ENCODE measurements around the gene STIP1. TPM values are rescaled to one million over a fixed set of nuclear protein-coding genes. Genes with fewer than 3 reads are reported as not detected.
A peak's percentile ranks its signal among the peaks of the same experiment; 100 is the strongest.

The STIP1 gene
- total and polyA plus RNA-seq, 10 of the 15 experiments (the other 5 are each of a cell fraction or from before 2014, with no cell fraction given): 25.2 to 291 (median 191) TPM

GRCh38 chr11:64229744-64230170 lies 43.8 kb downstream of the STIP1 start:
- Histone ChIP-seq H2AFZ (ENCODE audit: control insufficient read depth, low read depth, low read length) (peak overlapping the region; percentile 94; the same call in 1 of the 2 replicates), H3K79me2 (ENCODE audit: control insufficient read depth, insufficient read depth, low read length) (peaks cover 36% of the 10 kb centered on the region), H3K9me3 (replicated peaks; ENCODE audit: control insufficient read depth, insufficient read depth, low read length) (no peaks in the 10 kb centered on the region), H3K4me3 (peak overlapping the region; percentile 95), H3K36me3 (ENCODE audit: control insufficient read depth in 2 of 2, insufficient read depth in 2 of 2, low read length in 1 of 2) (no peaks in the 10 kb centered on the region), H3K4me2 (ENCODE audit: control insufficient read depth, insufficient read depth) (peak overlapping the region; percentile 98), H3K4me1 (ENCODE audit: control insufficient read depth, insufficient read depth, low read length) (peaks cover 33% of the 10 kb centered on the region), H3K27me3 (replicated peaks in 1 of 2; ENCODE audit: control insufficient read depth in 2 of 2, insufficient read depth in 2 of 2, low read length in 1 of 2) (no peaks in the 10 kb centered on the region), H3K9ac (ENCODE audit: control insufficient read depth, insufficient read depth, low read length) (peak overlapping the region; percentile 79), H4K20me1 (ENCODE audit: control insufficient read depth, insufficient read depth) (no peaks in the 10 kb centered on the region), H3K27ac (ENCODE audit: control insufficient read depth, insufficient read depth) (peak overlapping the region; percentile 86)
- TF ChIP-seq HSF1 (IDR thresholded peaks at IDR 0.05; ENCODE audit: low read depth, low read length): no peak
- TF ChIP-seq EZH2 (IDR thresholded peaks at IDR 0.05; ENCODE audit: borderline replicate concordance, control insufficient read depth, low read depth, low read length): no peak
- no peak for TF ChIP-seq SMAD5 (IDR thresholded peaks at IDR 0.05; ENCODE audit: low read depth)
- TF ChIP-seq PAX8 (IDR thresholded peaks at IDR 0.05): no peak
- TF ChIP-seq POLR2A (IDR thresholded peaks at IDR 0.05; ENCODE audit: low read depth, low read length): no peak; the same call in 1 of the 2 replicates
- TF ChIP-seq IKZF2 (IDR thresholded peaks at IDR 0.05): no peak
- TF ChIP-seq SMC3 (IDR thresholded peaks at IDR 0.05; ENCODE audit: borderline replicate concordance, low read length): no peak
- no peak for TF ChIP-seq EP300 (IDR thresholded peaks at IDR 0.05; ENCODE audit: borderline replicate concordance in 1 of 2, control insufficient read depth in 1 of 2, low read depth in 2 of 2, low read length in 2 of 2)
- no peak for TF ChIP-seq SIN3A (IDR thresholded peaks at IDR 0.05; ENCODE audit: low read depth, low read length)
- no peak for TF ChIP-seq TAF1 (IDR thresholded peaks at IDR 0.05; ENCODE audit: borderline replicate concordance, low read depth, low read length)
- TF ChIP-seq SREBF2 (IDR thresholded peaks at IDR 0.05; ENCODE audit: low read length): no peak
- no peak for TF ChIP-seq NFXL1 (IDR thresholded peaks at IDR 0.05; ENCODE audit: borderline replicate concordance)
- no peak for TF ChIP-seq ESRRA (IDR thresholded peaks at IDR 0.05; ENCODE audit: low read length)
- TF ChIP-seq SKIL (IDR thresholded peaks at IDR 0.05; ENCODE audit: low read depth, poor library complexity, severe bottlenecking): no peak
- TF ChIP-seq IRF4 (IDR thresholded peaks at IDR 0.05; ENCODE audit: low read depth, low read length): no peak
- no peak for TF ChIP-seq FOXM1 (IDR thresholded peaks at IDR 0.05; ENCODE audit: low read depth, low read length)
- FAIRE-seq (no peak), ATAC-seq (no peak), DNase-seq (ENCODE audit: low read depth, low spot score) (no peak)
- intact Hi-C loops (cut with micrococcal nuclease; ENCODE audit: unreplicated experiment): no loop called here
- no TSS peak for BruUV-seq (replicated peaks)
- ChIA-PET SMC1A (ENCODE audit: uncharacterized antibody, unreplicated experiment) (no interaction called here), POLR2A (interaction anchor here (0.6 to 9.7 kb wide), 5 partner anchors 10 to 1467 kb away, joined by 4 to 77 read pairs (median 4); partner anchors contain the start of genes FKBP2 and PPP1R14B), CTCF (interaction anchor here (0.6 to 1.2 kb wide), 3 partner anchors 23 to 71 kb away, joined by 3 to 8 read pairs (median 4); partner anchors contain the start of gene FERMT3), RAD21 (ENCODE audit: unreplicated experiment) (interaction anchor here (0.6 to 1.0 kb wide), 2 partner anchors 23 to 25 kb away, joined by 3 to 6 read pairs; partner anchors contain the start of gene FERMT3)
- WGBS (ENCODE audit: insufficient coverage, insufficient replicate concordance, low lambda C conversion rate, missing lambda C conversion rate): 37% methylated on average over 12 of the region's 13 CpGs
- in situ Hi-C loops (cut with MboI): loop anchor here (25.0 kb wide), 1 partner anchor 1633 kb away; the partner anchor contains the start of genes CFL1, EFEMP2 and MUS81

Data from GM12878 (cell line).